Rectal smooth muscle tissue (tissue), 1 donor: Measurements from ENCODE around the gene PEX11B.

Experiments used
- H3K27ac ChIP-seq: one replicate; pipeline ENCODE4 v1.7.0; 2013; ENCODE audit warnings: low read depth, low read length, inconsistent platforms
- H3K27me3 ChIP-seq: one replicate; pipeline ENCODE4 v1.7.0; 2013; ENCODE audit warnings: low read length; ENCODE audit not compliant: control insufficient read depth, insufficient read depth
- H3K36me3 ChIP-seq: one replicate; pipeline ENCODE4 v1.7.0; 2013; ENCODE audit warnings: low read length; ENCODE audit not compliant: control insufficient read depth, insufficient read depth
- H3K4me1 ChIP-seq: one replicate; pipeline ENCODE4 v1.7.0; 2013; ENCODE audit warnings: low read length; ENCODE audit not compliant: control insufficient read depth, insufficient read depth
- H3K4me3 ChIP-seq: one replicate; pipeline ENCODE4 v1.7.0; 2013; ENCODE audit warnings: low read length
- H3K9ac ChIP-seq: one replicate; pipeline ENCODE4 v1.7.0; 2013; ENCODE audit warnings: low read length

The PEX11B gene

GRCh38 chr1:145918992-145919939 is 749 bp upstream of the PEX11B start:
- Histone ChIP-seq H3K9ac (peak overlapping the region; percentile 98), H3K36me3 (peaks cover 5% of the 10 kb centered on the region), H3K4me3 (peak overlapping the region; percentile 78), H3K4me1 (peaks cover 11% of the 10 kb centered on the region), H3K27me3 (no peaks in the 10 kb centered on the region), H3K27ac (peak overlapping the region; percentile 97)

- Histone ChIP-seq H3K4me3 (peak overlapping the region; percentile 78), H3K9ac (peak overlapping the region; percentile 94), H3K27ac (no peak overlapping the region), H3K27me3 (no peaks in the 10 kb centered on the region), H3K36me3 (peaks cover 3% of the 10 kb centered on the region), H3K4me1 (peaks cover 11% of the 10 kb centered on the region)
Measured at GRCh38 chr1:145917595-145917994, 922 bp downstream of the PEX11B start.

GRCh38 chr1:145916745-145917144 is 1.8 kb downstream of the PEX11B start:
- no peak overlapping the region for H3K4me3 ChIP-seq

GRCh38 chr1:145912128-145912641 is 6.3 kb downstream of the PEX11B start:
- Histone ChIP-seq H3K36me3 (peaks cover 14% of the 10 kb centered on the region), H3K9ac (no peak overlapping the region), H3K4me3 (no peak overlapping the region), H3K27me3 (no peaks in the 10 kb centered on the region), H3K27ac (no peak overlapping the region), H3K4me1 (peaks cover 5% of the 10 kb centered on the region)

More at GRCh38 chr1:145916745-145917144, 1.8 kb downstream of the PEX11B start:
- no peak overlapping the region for H3K27ac ChIP-seq
- no peaks in the 10 kb centered on the region for H3K27me3 ChIP-seq
- peaks cover 8% of the 10 kb centered on the region for H3K36me3 ChIP-seq
- no peak overlapping the region for H3K9ac ChIP-seq
- H3K4me1 ChIP-seq, result peaks cover 11% of the 10 kb centered on the region

- Histone ChIP-seq H3K36me3 (peaks cover 11% of the 10 kb centered on the region), H3K4me3 (no peak overlapping the region), H3K27ac (no peak overlapping the region), H3K27me3 (no peaks in the 10 kb centered on the region), H3K9ac (no peak overlapping the region), H3K4me1 (peaks cover 5% of the 10 kb centered on the region)
Measured at GRCh38 chr1:145908653-145909052, 9.9 kb downstream of the PEX11B start.

- Histone ChIP-seq H3K9ac (no peak overlapping the region), H3K4me1 (peaks cover 5% of the 10 kb centered on the region), H3K4me3 (no peak overlapping the region), H3K27ac (no peak overlapping the region), H3K27me3 (no peaks in the 10 kb centered on the region), H3K36me3 (peaks cover 8% of the 10 kb centered on the region)
Measured at GRCh38 chr1:145906954-145907753, 11.4 kb downstream of the PEX11B start.

- Histone ChIP-seq H3K36me3 (no peaks in the 10 kb centered on the region), H3K4me1 (no peaks in the 10 kb centered on the region), H3K4me3 (no peak overlapping the region), H3K27ac (no peak overlapping the region), H3K27me3 (no peaks in the 10 kb centered on the region), H3K9ac (no peak overlapping the region)
Measured at GRCh38 chr1:145901312-145902021, 17.1 kb downstream of the PEX11B start.

- no peaks in the 10 kb centered on the region for H3K36me3 ChIP-seq
- no peaks in the 10 kb centered on the region for H3K4me1 ChIP-seq
- no peak overlapping the region for H3K4me3 ChIP-seq
- H3K27me3 ChIP-seq, result no peaks in the 10 kb centered on the region
- no peak overlapping the region for H3K27ac ChIP-seq
- H3K9ac ChIP-seq, result no peak overlapping the region
Measured at GRCh38 chr1:145898756-145899155, 19.8 kb downstream of the PEX11B start.

GRCh38 chr1:145897969-145898368 is 20.5 kb downstream of the PEX11B start:
- Histone ChIP-seq H3K9ac (no peak overlapping the region), H3K27me3 (no peaks in the 10 kb centered on the region), H3K27ac (no peak overlapping the region), H3K36me3 (no peaks in the 10 kb centered on the region), H3K4me3 (no peak overlapping the region), H3K4me1 (no peaks in the 10 kb centered on the region)

- H3K27ac ChIP-seq, result no peak overlapping the region
Measured at GRCh38 chr1:145895471-145895870, 23.0 kb downstream of the PEX11B start.

GRCh38 chr1:145893306-145894055 is 25.0 kb downstream of the PEX11B start:
- Histone ChIP-seq H3K4me1 (peaks cover 5% of the 10 kb centered on the region), H3K4me3 (no peak overlapping the region), H3K36me3 (no peaks in the 10 kb centered on the region), H3K27me3 (no peaks in the 10 kb centered on the region), H3K27ac (no peak overlapping the region), H3K9ac (no peak overlapping the region)

More at GRCh38 chr1:145895471-145895870, 23.0 kb downstream of the PEX11B start:
- H3K4me3 ChIP-seq, result no peak overlapping the region
- H3K4me1 ChIP-seq, result peaks cover 5% of the 10 kb centered on the region
- H3K27me3 ChIP-seq, result no peaks in the 10 kb centered on the region
- H3K36me3 ChIP-seq, result no peaks in the 10 kb centered on the region
- no peak overlapping the region for H3K9ac ChIP-seq
